CD8-positive, alpha-beta memory T cell (primary cell): ENCODE measurements around the gene IFITM5. TPM values are rescaled to one million over a fixed set of nuclear protein-coding genes. Genes with fewer than 3 reads are reported as not detected.

ENCODE experiments used
- CTCF ChIA-PET: fragments of 350-600 bp; sonication (Branson Sonifier 250); formaldehyde crosslinking; loops from one replicate; lab custom pipeline; 2021; ENCODE audit warnings: antibody characterized with exemption; lab: Charles Lee
- POLR2A ChIA-PET: fragments of 350-600 bp; sonication (Branson Sonifier 250); formaldehyde crosslinking; loops from one replicate; lab custom pipeline; 2021; ENCODE audit warnings: antibody characterized with exemption; lab: Charles Lee
- DNase-seq, 5 donors: peaks; one replicate each; pipeline versions ENCODE4 v3.0.0 to v3.0.0-alpha.2; 2020 to 2022; ENCODE audit warnings: mixed read lengths in 1 of 5
- H3K27ac ChIP-seq: one replicate; pipeline ENCODE4 v1.7.0; 2013; ENCODE audit warnings: low read depth, mild to moderate bottlenecking, low read length, moderate library complexity
- H3K27me3 ChIP-seq: 2 replicates; pipeline ENCODE4 v1.7.0; 2013; ENCODE audit warnings: low read length, mild to moderate bottlenecking; ENCODE audit not compliant: insufficient read depth, poor library complexity, severe bottlenecking
- H3K36me3 ChIP-seq: 2 replicates; pipeline ENCODE4 v1.7.0; 2013; ENCODE audit warnings: mild to moderate bottlenecking, low read length, moderate library complexity; ENCODE audit not compliant: insufficient read depth
- H3K4me1 ChIP-seq: 2 replicates; pipeline ENCODE4 v1.7.0; 2013; ENCODE audit warnings: mild to moderate bottlenecking, low read length, moderate library complexity; ENCODE audit not compliant: insufficient read depth
- H3K4me3 ChIP-seq: 2 replicates; pipeline ENCODE4 v1.7.0; 2013; ENCODE audit warnings: mild to moderate bottlenecking, low read length
- H3K9me3 ChIP-seq: 2 replicates; pipeline ENCODE4 v1.7.0; 2013; ENCODE audit warnings: mild to moderate bottlenecking, low read length
- H3K27ac Mint-ChIP-seq, 8 donors: one replicate each; pipeline ENCODE4 v1.8.0; 2020 to 2021; ENCODE audit warnings: mixed read lengths in 8 of 8, mild to moderate bottlenecking in 6 of 8, inconsistent platforms in 3 of 8, moderate library complexity in 3 of 8
- H3K27me3 Mint-ChIP-seq, 2 donors: one replicate each; pipeline ENCODE4 v1.8.0; 2020 to 2021; ENCODE audit warnings: mixed read lengths in 2 of 2, mild to moderate bottlenecking in 1 of 2, moderate library complexity in 1 of 2
- H3K36me3 Mint-ChIP-seq, 3 donors: one replicate each; pipeline ENCODE4 v1.8.0; 2020 to 2021; ENCODE audit warnings: mixed read lengths in 3 of 3, inconsistent platforms in 1 of 3, mild to moderate bottlenecking in 1 of 3
- H3K4me1 Mint-ChIP-seq, 3 donors: one replicate each; pipeline ENCODE4 v1.8.0; 2020 to 2021; ENCODE audit warnings: mixed read lengths in 3 of 3, inconsistent platforms in 1 of 3, mild to moderate bottlenecking in 1 of 3
- H3K4me3 Mint-ChIP-seq, 7 donors: one replicate each; pipeline ENCODE4 v1.8.0; 2020 to 2021; ENCODE audit warnings: mixed read lengths in 7 of 7, mild to moderate bottlenecking in 6 of 7, moderate library complexity in 4 of 7, inconsistent platforms in 2 of 7
- H3K9me3 Mint-ChIP-seq, 5 donors: one replicate each; pipeline ENCODE4 v1.8.0; 2020 to 2022; ENCODE audit warnings: mixed read lengths in 5 of 5, mild to moderate bottlenecking in 3 of 5, moderate library complexity in 2 of 5, inconsistent platforms in 1 of 5
- polyA plus RNA-seq: library from polyadenylated mRNA; unstranded; fragments of 300-500 nt; fragmentation: Illumina TruSeq; gene quantifications from one replicate; pipeline ENCODE4 v1.2.3, GENCODE V29; 2021
- total RNA-seq, 2 experiments: library from RNA; stranded (reverse); gene quantifications; one replicate each; pipeline ENCODE4 v1.2.3, GENCODE V29; 2021

IFITM5 gene
- total and polyA plus RNA-seq, 3 experiments from 2014 or later, result not detected

- Mint-ChIP-seq H3K36me3 (peaks cover 15 to 69% (median 21%) of the 10 kb centered on the region in 3 donors), H3K4me1 (peaks cover 7 to 11% (median 9%) of the 10 kb centered on the region in 3 donors), H3K9me3 (no peaks in the 10 kb centered on the region), H3K27me3 (no peaks in the 10 kb centered on the region), H3K4me3 (no peak overlapping the region), H3K27ac (peak overlapping the region in 3 of 8 donors; percentile 36 to 81 (median 63))
- Histone ChIP-seq H3K27me3 (no peaks in the 10 kb centered on the region), H3K36me3 (peaks cover 49% of the 10 kb centered on the region), H3K4me1 (peaks cover 5% of the 10 kb centered on the region), H3K4me3 (no peak overlapping the region), H3K9me3 (no peaks in the 10 kb centered on the region), H3K27ac (no peak overlapping the region)
- DNase-seq, result no peak
- ChIA-PET CTCF (interaction anchor here (0.8 to 5.5 kb wide), 30 partner anchors 10 to 267 kb away, joined by 3 to 58 read pairs (median 8); partner anchors contain the start of genes BET1L, IFITM2, IFITM5 and NLRP6), POLR2A (interaction anchor here (0.8 to 1.8 kb wide), 4 partner anchors 16 to 36 kb away, joined by 3 to 16 read pairs (median 12); partner anchors contain the start of gene PGGHG)
Measured at GRCh38 chr11:251550-251949, 47.8 kb downstream of the IFITM5 start.

DNA sequence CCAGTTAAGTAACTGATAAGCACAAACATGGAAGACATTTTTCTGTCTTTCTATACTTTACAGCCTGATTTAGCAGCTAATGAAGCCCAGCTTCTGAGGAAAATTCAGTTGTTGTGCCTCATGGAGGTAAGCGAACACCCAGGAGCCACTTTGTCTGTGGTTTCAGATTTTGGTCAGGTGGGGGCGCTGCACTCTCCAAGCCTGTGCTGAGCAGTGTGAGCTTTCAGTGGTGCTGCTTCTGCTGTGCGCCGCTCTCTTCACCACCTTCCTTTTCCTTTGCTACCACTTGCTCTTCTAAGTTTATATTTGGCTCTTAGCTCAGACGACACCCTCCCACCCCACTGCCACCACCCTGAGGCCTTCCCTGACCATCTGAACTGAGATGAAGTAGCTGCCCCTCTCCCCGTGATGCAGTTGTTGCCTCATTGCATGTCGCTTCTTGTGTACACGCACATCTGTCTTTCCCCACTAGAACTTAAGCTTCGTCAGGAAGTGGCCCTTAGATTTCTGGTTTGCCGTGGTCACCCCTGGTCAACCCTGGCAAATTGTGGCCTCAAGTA, 48.5 kb downstream of the IFITM5 start:
- Mint-ChIP-seq H3K27me3 (no peaks in the 10 kb centered on the region), H3K36me3 (peaks cover 16 to 76% (median 24%) of the 10 kb centered on the region in 3 donors), H3K4me3 (peak overlapping the region in 1 of 7 donors; percentile 5), H3K9me3 (no peaks in the 10 kb centered on the region), H3K4me1 (peaks cover 7 to 11% (median 9%) of the 10 kb centered on the region in 3 donors), H3K27ac (peak overlapping the region in 7 of 8 donors; percentile 62 to 90 (median 73))
- Histone ChIP-seq H3K9me3 (no peaks in the 10 kb centered on the region), H3K4me1 (peaks cover 5% of the 10 kb centered on the region), H3K4me3 (no peak overlapping the region), H3K27me3 (no peaks in the 10 kb centered on the region), H3K27ac (no peak overlapping the region), H3K36me3 (peaks cover 53% of the 10 kb centered on the region)
- CTCF ChIA-PET, result interaction anchor here (0.8 to 5.5 kb wide), 38 partner anchors 9 to 268 kb away, joined by 3 to 58 read pairs (median 8); partner anchors contain the start of genes BET1L, IFITM2, IFITM5 and NLRP6
- DNase-seq, result peak; percentile 65 to 86 (median 71)
- POLR2A ChIA-PET, result interaction anchor here (0.5 to 1.8 kb wide), 6 partner anchors 17 to 117 kb away, joined by 3 to 16 read pairs (median 8); partner anchors contain the start of gene PGGHG

GRCh38 chr11:250274-250673, 49.1 kb downstream of the IFITM5 start:
- Histone ChIP-seq H3K27me3 (no peaks in the 10 kb centered on the region), H3K4me3 (no peak overlapping the region), H3K27ac (no peak overlapping the region), H3K4me1 (peaks cover 5% of the 10 kb centered on the region), H3K9me3 (no peaks in the 10 kb centered on the region), H3K36me3 (peaks cover 54% of the 10 kb centered on the region)
- peaks cover 7 to 11% (median 11%) of the 10 kb centered on the region in 3 donors for H3K4me1 Mint-ChIP-seq
- DNase-seq, result no peak
- CTCF ChIA-PET, result interaction anchor here (0.9 to 5.5 kb wide), 35 partner anchors 9 to 268 kb away, joined by 3 to 58 read pairs (median 8); partner anchors contain the start of genes BET1L, IFITM2, IFITM5 and NLRP6
- POLR2A ChIA-PET, result interaction anchor here (1.0 to 1.8 kb wide), 4 partner anchors 18 to 37 kb away, joined by 4 to 16 read pairs (median 12); partner anchors contain the start of gene PGGHG
- no peaks in the 10 kb centered on the region for H3K27me3 Mint-ChIP-seq
- H3K4me3 Mint-ChIP-seq, result no peak overlapping the region
- peaks cover 18 to 82% (median 29%) of the 10 kb centered on the region in 3 donors for H3K36me3 Mint-ChIP-seq
- peak overlapping the region in 5 of 8 donors; percentile 60 to 87 (median 66) for H3K27ac Mint-ChIP-seq
- no peaks in the 10 kb centered on the region for H3K9me3 Mint-ChIP-seq

DNA sequence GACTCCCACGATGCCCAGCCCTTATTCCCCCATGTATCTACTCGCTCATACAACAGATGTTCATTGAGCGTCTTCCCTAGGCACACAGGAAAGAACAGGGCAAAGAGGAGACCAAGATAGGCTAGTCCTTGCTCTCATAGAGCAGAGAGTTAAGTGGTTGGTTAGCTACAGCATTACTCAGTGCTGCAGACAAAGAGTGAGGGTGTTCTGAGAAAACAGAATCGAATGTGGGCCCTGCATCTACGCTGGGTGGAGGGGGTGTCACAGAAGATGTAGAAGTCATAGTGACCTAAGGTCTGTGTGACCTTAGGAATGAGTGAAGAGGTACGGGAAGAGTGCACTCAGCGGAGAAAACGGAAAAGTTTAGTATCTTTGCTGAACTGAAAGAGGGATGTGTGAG, 50.3 kb downstream of the IFITM5 start:
- H3K4me1 Mint-ChIP-seq, result peaks cover 10 to 14% (median 11%) of the 10 kb centered on the region in 3 donors
- Histone ChIP-seq H3K4me3 (no peak overlapping the region), H3K9me3 (no peaks in the 10 kb centered on the region), H3K4me1 (peaks cover 5% of the 10 kb centered on the region), H3K27ac (no peak overlapping the region), H3K27me3 (no peaks in the 10 kb centered on the region), H3K36me3 (peaks cover 63% of the 10 kb centered on the region)
- ChIA-PET POLR2A (no interaction called here), CTCF (interaction anchor here (1.0 to 5.5 kb wide), 7 partner anchors 8 to 201 kb away, joined by 3 to 39 read pairs (median 4); partner anchors contain the start of genes BET1L and PTDSS2)
- H3K27ac Mint-ChIP-seq, result peak overlapping the region in 2 of 8 donors; percentile 52 to 82
- no peaks in the 10 kb centered on the region for H3K9me3 Mint-ChIP-seq
- no peak overlapping the region for H3K4me3 Mint-ChIP-seq
- no peak for DNase-seq
- H3K36me3 Mint-ChIP-seq, result peaks cover 20 to 93% (median 34%) of the 10 kb centered on the region in 3 donors
- H3K27me3 Mint-ChIP-seq, result no peaks in the 10 kb centered on the region

Other genes starting within 250 kb of the IFITM5 start
- not detected for gene SCGB1C1, start 106.4 kb downstream of the IFITM5 start, total RNA-seq
- not detected for gene SCGB1C1, start 106.4 kb downstream of the IFITM5 start, polyA plus RNA-seq
- 10 to 100 TPM; 36.1 to 38.5 TPM for gene BET1L, start 92.1 kb downstream of the IFITM5 start, total RNA-seq
- 60.4 TPM for gene BET1L, start 92.1 kb downstream of the IFITM5 start, polyA plus RNA-seq
- 100 to 1,000 TPM; 137 to 139 TPM for gene RIC8A, start 91.8 kb downstream of the IFITM5 start, total RNA-seq
- 103 TPM for gene RIC8A, start 91.8 kb downstream of the IFITM5 start, polyA plus RNA-seq
- 10 to 100 TPM; 13.6 to 14.8 TPM for gene SIRT3, start 63.2 kb downstream of the IFITM5 start, total RNA-seq
- 12.2 TPM for gene SIRT3, start 63.2 kb downstream of the IFITM5 start, polyA plus RNA-seq
- 100 to 1,000 TPM; 235 to 237 TPM for gene PSMD13, start 62.5 kb downstream of the IFITM5 start, total RNA-seq
- gene PSMD13, start 62.5 kb downstream of the IFITM5 start, polyA plus RNA-seq, result 218 TPM
- gene NLRP6, start 21.1 kb downstream of the IFITM5 start, total RNA-seq, result 1 to 10 TPM; 3.5 to 3.6 TPM
- 11.7 TPM for gene NLRP6, start 21.1 kb downstream of the IFITM5 start, polyA plus RNA-seq
- gene PGGHG, start 10.4 kb downstream of the IFITM5 start, total RNA-seq, result 10 to 100 TPM; 81.0 to 81.2 TPM
- 9.8 TPM for gene PGGHG, start 10.4 kb downstream of the IFITM5 start, polyA plus RNA-seq
- 100 to 1,000 TPM; 132 to 142 TPM for gene IFITM2, start 8.3 kb upstream of the IFITM5 start, total RNA-seq
- 3,074 TPM for gene IFITM2, start 8.3 kb upstream of the IFITM5 start, polyA plus RNA-seq
- 10 to 100 TPM; 70.7 to 75.9 TPM for gene IFITM1, start 14.5 kb upstream of the IFITM5 start, total RNA-seq
- gene IFITM1, start 14.5 kb upstream of the IFITM5 start, polyA plus RNA-seq, result 2,153 TPM
- 10 to 100 TPM; 20.6 to 21.0 TPM for gene IFITM3, start 21.3 kb upstream of the IFITM5 start, total RNA-seq
- 12.0 TPM for gene IFITM3, start 21.3 kb upstream of the IFITM5 start, polyA plus RNA-seq
- gene B4GALNT4, start 70.0 kb upstream of the IFITM5 start, total RNA-seq, result under 1 TPM; 0.47 to 0.81 TPM
- 0.31 TPM for gene B4GALNT4, start 70.0 kb upstream of the IFITM5 start, polyA plus RNA-seq
- gene PKP3, start 94.7 kb upstream of the IFITM5 start, total RNA-seq, result not detected
- gene PKP3, start 94.7 kb upstream of the IFITM5 start, polyA plus RNA-seq, result 1.1 TPM
- 10 to 100 TPM; 54.2 to 59.4 TPM for gene SIGIRR, start 115.5 kb upstream of the IFITM5 start, total RNA-seq
- 267 TPM for gene SIGIRR, start 115.5 kb upstream of the IFITM5 start, polyA plus RNA-seq
- gene ANO9, start 142.5 kb upstream of the IFITM5 start, total RNA-seq, result 10 to 100 TPM; 25.3 to 26.4 TPM
- gene ANO9, start 142.5 kb upstream of the IFITM5 start, polyA plus RNA-seq, result 12.2 TPM
- gene PTDSS2, start 150.8 kb upstream of the IFITM5 start, total RNA-seq, result 10 to 100 TPM; 26.2 to 28.4 TPM
- 11.5 TPM for gene PTDSS2, start 150.8 kb upstream of the IFITM5 start, polyA plus RNA-seq
- gene RNH1, start 207.7 kb upstream of the IFITM5 start, total RNA-seq, result 100 to 1,000 TPM; 118 to 125 TPM
- gene RNH1, start 207.7 kb upstream of the IFITM5 start, polyA plus RNA-seq, result 183 TPM
- gene HRAS, start 236.1 kb upstream of the IFITM5 start, total RNA-seq, result 10 to 100 TPM; 86.9 to 91.5 TPM
- 22.5 TPM for gene HRAS, start 236.1 kb upstream of the IFITM5 start, polyA plus RNA-seq
- 1 to 10 TPM; 1.8 to 2.1 TPM for gene LRRC56, start 238.0 kb upstream of the IFITM5 start, total RNA-seq
- gene LRRC56, start 238.0 kb upstream of the IFITM5 start, polyA plus RNA-seq, result 0.81 TPM